HEK293 (cell line): ENCODE data around the gene SNAPC2.

Experiments
- KLF1 ChIP-seq: fragments of 450-650 bp; formaldehyde crosslinking; IDR thresholded peaks from 2 replicates; pipeline ENCODE4 v1.5.1; 2016; ENCODE audit warnings: missing biosample characterization, missing genetic modification characterization
- REPIN1 ChIP-seq: fragments of 450-650 bp; formaldehyde crosslinking; IDR thresholded peaks from 2 replicates; pipeline ENCODE4 v1.5.1; 2017; ENCODE audit warnings: missing biosample characterization, missing genetic modification characterization, low read depth
- SETDB1 ChIP-seq: IDR thresholded peaks from one replicate; pipeline ENCODE4 v1.6.1; 2017; ENCODE audit warnings: mild to moderate bottlenecking, low read length, moderate library complexity, mixed read lengths; ENCODE audit not compliant: insufficient read length
- ZFP37 ChIP-seq: fragments of 450-650 bp; formaldehyde crosslinking; IDR thresholded peaks from 2 replicates; pipeline ENCODE4 v1.5.1; 2016; ENCODE audit warnings: missing biosample characterization, missing genetic modification characterization
- ZFP41 ChIP-seq: fragments of 450-650 bp; formaldehyde crosslinking; IDR thresholded peaks from 2 replicates; pipeline ENCODE4 v1.5.1; 2016; ENCODE audit warnings: missing biosample characterization, missing genetic modification characterization, borderline replicate concordance
- ZFP69B ChIP-seq: fragments of 450-650 bp; formaldehyde crosslinking; IDR thresholded peaks from 2 replicates; pipeline ENCODE4 v1.5.1; 2016; ENCODE audit warnings: missing biosample characterization, missing genetic modification characterization
- ZNF10 ChIP-seq: fragments of 450-650 bp; formaldehyde crosslinking; IDR thresholded peaks from 2 replicates; pipeline ENCODE4 v1.5.1; 2017; ENCODE audit warnings: missing biosample characterization, missing genetic modification characterization
- ZNF140 ChIP-seq: fragments of 450-650 bp; formaldehyde crosslinking; IDR thresholded peaks from 2 replicates; pipeline ENCODE4 v1.5.1; 2016; ENCODE audit warnings: missing biosample characterization, missing genetic modification characterization
- ZNF174 ChIP-seq: fragments of 450-650 bp; formaldehyde crosslinking; IDR thresholded peaks from 2 replicates; pipeline ENCODE4 v1.5.0; 2017; ENCODE audit warnings: missing biosample characterization, mild to moderate bottlenecking, missing genetic modification characterization
- ZNF202 ChIP-seq: fragments of 450-650 bp; formaldehyde crosslinking; IDR thresholded peaks from 2 replicates; pipeline ENCODE4 v1.5.1; 2016; ENCODE audit warnings: missing biosample characterization, missing genetic modification characterization, borderline replicate concordance
- ZNF23 ChIP-seq: fragments of 450-650 bp; formaldehyde crosslinking; IDR thresholded peaks from 2 replicates; pipeline ENCODE4 v1.5.1; 2016; ENCODE audit warnings: missing biosample characterization, missing genetic modification characterization, borderline replicate concordance
- ZNF274 ChIP-seq, 2 experiments: fragments of 200-500 bp in 1 of 2; fragments of 450-650 bp in 1 of 2; sonication (Bioruptor generic) in 1 of 2; formaldehyde crosslinking in 1 of 2; IDR thresholded peaks; 2 replicates each; pipeline versions ENCODE4 v1.5.1 to v1.6.1; 2014 to 2016; ENCODE audit warnings: borderline replicate concordance in 1 of 2, inconsistent platforms in 1 of 2, low read length in 1 of 2, missing biosample characterization in 1 of 2, missing genetic modification characterization in 1 of 2
- ZNF354C ChIP-seq: fragments of 450-650 bp; formaldehyde crosslinking; IDR thresholded peaks from 2 replicates; pipeline ENCODE4 v1.5.1; 2016; ENCODE audit warnings: missing biosample characterization, missing genetic modification characterization, low read depth, borderline replicate concordance
- ZNF394 ChIP-seq: fragments of 450-650 bp; formaldehyde crosslinking; IDR thresholded peaks from 2 replicates; pipeline ENCODE4 v1.5.1; 2016; ENCODE audit warnings: missing biosample characterization, missing genetic modification characterization, mild to moderate bottlenecking, moderate library complexity, borderline replicate concordance
- ZNF521 ChIP-seq: fragments of 450-650 bp; formaldehyde crosslinking; IDR thresholded peaks from 2 replicates; pipeline ENCODE4 v1.5.1; 2017; ENCODE audit warnings: missing biosample characterization, mild to moderate bottlenecking, missing genetic modification characterization
- ZNF561 ChIP-seq: fragments of 450-650 bp; IDR thresholded peaks from 2 replicates; pipeline ENCODE4 v1.5.1; 2018; ENCODE audit warnings: missing biosample characterization, missing genetic modification characterization, borderline replicate concordance
- ZNF658 ChIP-seq: fragments of 450-650 bp; formaldehyde crosslinking; IDR thresholded peaks from 2 replicates; pipeline ENCODE4; 2016; ENCODE audit warnings: missing biosample characterization, missing genetic modification characterization
- ZNF670 ChIP-seq: fragments of 450-650 bp; formaldehyde crosslinking; IDR thresholded peaks from 2 replicates; pipeline ENCODE4 v1.5.1; 2016; ENCODE audit warnings: missing biosample characterization, missing genetic modification characterization, low read depth
- ZNF707 ChIP-seq: fragments of 450-650 bp; formaldehyde crosslinking; IDR thresholded peaks from 2 replicates; pipeline ENCODE4 v1.5.1; 2016; ENCODE audit warnings: missing biosample characterization, missing genetic modification characterization
- ZNF768 ChIP-seq: fragments of 450-650 bp; formaldehyde crosslinking; IDR thresholded peaks from 2 replicates; pipeline ENCODE4 v1.5.1; 2018; ENCODE audit warnings: missing biosample characterization, mild to moderate bottlenecking, missing genetic modification characterization
- ZNF785 ChIP-seq: fragments of 450-650 bp; formaldehyde crosslinking; IDR thresholded peaks from 2 replicates; pipeline ENCODE4 v1.5.1; 2016; ENCODE audit warnings: missing biosample characterization, missing genetic modification characterization
- TF ChIP-seq, protein P1 (sequence below): fragments of 450-650 bp; formaldehyde crosslinking; IDR thresholded peaks from 2 replicates; pipeline ENCODE4 v1.5.1; 2017; ENCODE audit warnings: missing biosample characterization, missing genetic modification characterization
- TF ChIP-seq, protein P2 (sequence below): fragments of 450-650 bp; formaldehyde crosslinking; IDR thresholded peaks from 2 replicates; pipeline ENCODE4 v1.5.1; 2016; ENCODE audit warnings: missing biosample characterization, missing genetic modification characterization
- TF ChIP-seq, protein P3 (sequence below): fragments of 450-650 bp; formaldehyde crosslinking; IDR thresholded peaks from 2 replicates; pipeline ENCODE4 v1.5.1; 2017; ENCODE audit warnings: missing biosample characterization, missing genetic modification characterization
- TF ChIP-seq, protein P4 (sequence below): fragments of 450-650 bp; formaldehyde crosslinking; IDR thresholded peaks from 2 replicates; pipeline ENCODE4 v1.5.1; 2016; ENCODE audit warnings: missing biosample characterization, missing genetic modification characterization
- TF ChIP-seq, protein P5 (sequence below): fragments of 450-650 bp; formaldehyde crosslinking; IDR thresholded peaks from 2 replicates; pipeline ENCODE4 v1.5.1; 2016; ENCODE audit warnings: missing biosample characterization, missing genetic modification characterization
- TF ChIP-seq, protein P6 (sequence below): fragments of 450-650 bp; formaldehyde crosslinking; IDR thresholded peaks from 2 replicates; pipeline ENCODE4 v1.5.1; 2016; ENCODE audit warnings: missing biosample characterization, missing genetic modification characterization

The SNAPC2 gene

DNA sequence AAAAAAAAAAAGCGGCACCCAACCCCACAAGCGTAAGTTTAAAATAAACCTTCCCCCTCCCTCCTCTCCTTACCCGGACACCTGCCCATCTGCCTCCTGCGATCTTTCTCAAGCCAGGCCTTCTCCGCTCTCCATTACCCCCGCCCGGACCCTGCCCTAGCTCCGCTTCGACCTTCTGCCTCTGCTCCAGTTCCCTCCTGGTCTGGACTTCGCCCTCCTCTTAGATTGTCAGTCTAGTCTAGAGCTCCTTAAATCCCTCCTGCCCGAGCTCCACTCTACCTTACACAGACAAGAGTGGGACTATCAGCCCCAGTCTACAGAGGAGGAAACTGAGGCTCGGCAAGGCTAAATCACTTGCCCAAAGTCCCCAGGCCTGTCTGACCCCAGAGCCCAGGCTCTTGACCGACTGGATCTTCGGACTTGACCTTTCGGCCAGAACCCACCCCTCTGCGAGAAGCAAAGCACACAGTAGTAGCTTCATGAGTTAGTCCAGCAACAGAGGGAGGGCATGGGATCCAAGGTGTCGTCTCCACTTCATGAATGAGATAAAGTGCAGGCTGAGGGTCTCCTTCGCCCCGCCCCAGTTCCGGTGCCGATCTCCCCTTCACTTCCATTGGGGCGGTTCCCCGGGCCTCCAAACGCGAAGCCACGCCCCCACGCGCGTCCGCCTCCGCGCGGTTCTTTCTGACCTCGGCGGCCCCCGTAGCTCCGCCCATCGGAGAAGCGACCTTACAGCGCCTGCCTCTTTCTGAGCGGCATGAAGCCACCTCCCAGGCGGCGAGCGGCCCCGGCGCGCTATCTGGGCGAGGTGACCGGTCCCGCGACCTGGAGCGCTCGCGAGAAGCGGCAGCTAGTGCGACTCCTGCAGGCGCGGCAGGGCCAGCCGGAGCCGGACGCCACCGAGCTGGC lies at the start of gene SNAPC2 (continued):
- TF ChIP-seq ZFP41 (no peak), ZNF202 (no peak), ZNF10 (tag by site-specific recombination) (no peak), ZNF785 (tag by site-specific recombination) (no peak), REPIN1 (tag by site-specific recombination) (no peak), ZNF658 (no peak), ZNF274 (IDR thresholded peaks at IDR 0.05; ENCODE audit: low read length) (no peak), ZNF274 (tag by site-specific recombination; IDR thresholded peaks at IDR 0.05; ENCODE audit: borderline replicate concordance) (no peak), ZFP69B (tag by site-specific recombination) (peak; percentile 16; the same call in 1 of the 2 replicates), KLF1 (tag by site-specific recombination) (peak; percentile 56; the same call in 1 of the 2 replicates), ZNF707 (tag by site-specific recombination) (no peak), ZNF521 (tag by site-specific recombination) (no peak), ZNF394 (tag by site-specific recombination) (no peak), ZNF561 (peak; percentile 72; the same call in 1 of the 2 replicates), ZNF768 (tag by site-specific recombination) (no peak), ZNF23 (tag by site-specific recombination) (no peak), SETDB1 (no peak), ZNF354C (tag by site-specific recombination) (no peak), ZNF670 (no peak), ZFP37 (tag by site-specific recombination) (no peak), ZNF140 (no peak), ZNF174 (tag by site-specific recombination) (no peak)
- TF ChIP-seq, protein P1, sequence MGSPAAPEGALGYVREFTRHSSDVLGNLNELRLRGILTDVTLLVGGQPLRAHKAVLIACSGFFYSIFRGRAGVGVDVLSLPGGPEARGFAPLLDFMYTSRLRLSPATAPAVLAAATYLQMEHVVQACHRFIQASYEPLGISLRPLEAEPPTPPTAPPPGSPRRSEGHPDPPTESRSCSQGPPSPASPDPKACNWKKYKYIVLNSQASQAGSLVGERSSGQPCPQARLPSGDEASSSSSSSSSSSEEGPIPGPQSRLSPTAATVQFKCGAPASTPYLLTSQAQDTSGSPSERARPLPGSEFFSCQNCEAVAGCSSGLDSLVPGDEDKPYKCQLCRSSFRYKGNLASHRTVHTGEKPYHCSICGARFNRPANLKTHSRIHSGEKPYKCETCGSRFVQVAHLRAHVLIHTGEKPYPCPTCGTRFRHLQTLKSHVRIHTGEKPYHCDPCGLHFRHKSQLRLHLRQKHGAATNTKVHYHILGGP: no peak
- TF ChIP-seq, protein P2, sequence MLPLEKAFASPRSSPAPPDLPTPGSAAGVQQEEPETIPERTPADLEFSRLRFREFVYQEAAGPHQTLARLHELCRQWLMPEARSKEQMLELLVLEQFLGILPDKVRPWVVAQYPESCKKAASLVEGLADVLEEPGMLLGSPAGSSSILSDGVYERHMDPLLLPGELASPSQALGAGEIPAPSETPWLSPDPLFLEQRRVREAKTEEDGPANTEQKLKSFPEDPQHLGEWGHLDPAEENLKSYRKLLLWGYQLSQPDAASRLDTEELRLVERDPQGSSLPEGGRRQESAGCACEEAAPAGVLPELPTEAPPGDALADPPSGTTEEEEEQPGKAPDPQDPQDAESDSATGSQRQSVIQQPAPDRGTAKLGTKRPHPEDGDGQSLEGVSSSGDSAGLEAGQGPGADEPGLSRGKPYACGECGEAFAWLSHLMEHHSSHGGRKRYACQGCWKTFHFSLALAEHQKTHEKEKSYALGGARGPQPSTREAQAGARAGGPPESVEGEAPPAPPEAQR (tag by site-specific recombination): no peak
- TF ChIP-seq, protein P3, sequence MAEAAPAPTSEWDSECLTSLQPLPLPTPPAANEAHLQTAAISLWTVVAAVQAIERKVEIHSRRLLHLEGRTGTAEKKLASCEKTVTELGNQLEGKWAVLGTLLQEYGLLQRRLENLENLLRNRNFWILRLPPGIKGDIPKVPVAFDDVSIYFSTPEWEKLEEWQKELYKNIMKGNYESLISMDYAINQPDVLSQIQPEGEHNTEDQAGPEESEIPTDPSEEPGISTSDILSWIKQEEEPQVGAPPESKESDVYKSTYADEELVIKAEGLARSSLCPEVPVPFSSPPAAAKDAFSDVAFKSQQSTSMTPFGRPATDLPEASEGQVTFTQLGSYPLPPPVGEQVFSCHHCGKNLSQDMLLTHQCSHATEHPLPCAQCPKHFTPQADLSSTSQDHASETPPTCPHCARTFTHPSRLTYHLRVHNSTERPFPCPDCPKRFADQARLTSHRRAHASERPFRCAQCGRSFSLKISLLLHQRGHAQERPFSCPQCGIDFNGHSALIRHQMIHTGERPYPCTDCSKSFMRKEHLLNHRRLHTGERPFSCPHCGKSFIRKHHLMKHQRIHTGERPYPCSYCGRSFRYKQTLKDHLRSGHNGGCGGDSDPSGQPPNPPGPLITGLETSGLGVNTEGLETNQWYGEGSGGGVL (tag by site-specific recombination): no peak
- TF ChIP-seq, protein P4, sequence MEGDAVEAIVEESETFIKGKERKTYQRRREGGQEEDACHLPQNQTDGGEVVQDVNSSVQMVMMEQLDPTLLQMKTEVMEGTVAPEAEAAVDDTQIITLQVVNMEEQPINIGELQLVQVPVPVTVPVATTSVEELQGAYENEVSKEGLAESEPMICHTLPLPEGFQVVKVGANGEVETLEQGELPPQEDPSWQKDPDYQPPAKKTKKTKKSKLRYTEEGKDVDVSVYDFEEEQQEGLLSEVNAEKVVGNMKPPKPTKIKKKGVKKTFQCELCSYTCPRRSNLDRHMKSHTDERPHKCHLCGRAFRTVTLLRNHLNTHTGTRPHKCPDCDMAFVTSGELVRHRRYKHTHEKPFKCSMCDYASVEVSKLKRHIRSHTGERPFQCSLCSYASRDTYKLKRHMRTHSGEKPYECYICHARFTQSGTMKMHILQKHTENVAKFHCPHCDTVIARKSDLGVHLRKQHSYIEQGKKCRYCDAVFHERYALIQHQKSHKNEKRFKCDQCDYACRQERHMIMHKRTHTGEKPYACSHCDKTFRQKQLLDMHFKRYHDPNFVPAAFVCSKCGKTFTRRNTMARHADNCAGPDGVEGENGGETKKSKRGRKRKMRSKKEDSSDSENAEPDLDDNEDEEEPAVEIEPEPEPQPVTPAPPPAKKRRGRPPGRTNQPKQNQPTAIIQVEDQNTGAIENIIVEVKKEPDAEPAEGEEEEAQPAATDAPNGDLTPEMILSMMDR (tag by site-specific recombination): no peak
- TF ChIP-seq, protein P5, sequence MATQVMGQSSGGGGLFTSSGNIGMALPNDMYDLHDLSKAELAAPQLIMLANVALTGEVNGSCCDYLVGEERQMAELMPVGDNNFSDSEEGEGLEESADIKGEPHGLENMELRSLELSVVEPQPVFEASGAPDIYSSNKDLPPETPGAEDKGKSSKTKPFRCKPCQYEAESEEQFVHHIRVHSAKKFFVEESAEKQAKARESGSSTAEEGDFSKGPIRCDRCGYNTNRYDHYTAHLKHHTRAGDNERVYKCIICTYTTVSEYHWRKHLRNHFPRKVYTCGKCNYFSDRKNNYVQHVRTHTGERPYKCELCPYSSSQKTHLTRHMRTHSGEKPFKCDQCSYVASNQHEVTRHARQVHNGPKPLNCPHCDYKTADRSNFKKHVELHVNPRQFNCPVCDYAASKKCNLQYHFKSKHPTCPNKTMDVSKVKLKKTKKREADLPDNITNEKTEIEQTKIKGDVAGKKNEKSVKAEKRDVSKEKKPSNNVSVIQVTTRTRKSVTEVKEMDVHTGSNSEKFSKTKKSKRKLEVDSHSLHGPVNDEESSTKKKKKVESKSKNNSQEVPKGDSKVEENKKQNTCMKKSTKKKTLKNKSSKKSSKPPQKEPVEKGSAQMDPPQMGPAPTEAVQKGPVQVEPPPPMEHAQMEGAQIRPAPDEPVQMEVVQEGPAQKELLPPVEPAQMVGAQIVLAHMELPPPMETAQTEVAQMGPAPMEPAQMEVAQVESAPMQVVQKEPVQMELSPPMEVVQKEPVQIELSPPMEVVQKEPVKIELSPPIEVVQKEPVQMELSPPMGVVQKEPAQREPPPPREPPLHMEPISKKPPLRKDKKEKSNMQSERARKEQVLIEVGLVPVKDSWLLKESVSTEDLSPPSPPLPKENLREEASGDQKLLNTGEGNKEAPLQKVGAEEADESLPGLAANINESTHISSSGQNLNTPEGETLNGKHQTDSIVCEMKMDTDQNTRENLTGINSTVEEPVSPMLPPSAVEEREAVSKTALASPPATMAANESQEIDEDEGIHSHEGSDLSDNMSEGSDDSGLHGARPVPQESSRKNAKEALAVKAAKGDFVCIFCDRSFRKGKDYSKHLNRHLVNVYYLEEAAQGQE: no peak
- TF ChIP-seq, protein P6, sequence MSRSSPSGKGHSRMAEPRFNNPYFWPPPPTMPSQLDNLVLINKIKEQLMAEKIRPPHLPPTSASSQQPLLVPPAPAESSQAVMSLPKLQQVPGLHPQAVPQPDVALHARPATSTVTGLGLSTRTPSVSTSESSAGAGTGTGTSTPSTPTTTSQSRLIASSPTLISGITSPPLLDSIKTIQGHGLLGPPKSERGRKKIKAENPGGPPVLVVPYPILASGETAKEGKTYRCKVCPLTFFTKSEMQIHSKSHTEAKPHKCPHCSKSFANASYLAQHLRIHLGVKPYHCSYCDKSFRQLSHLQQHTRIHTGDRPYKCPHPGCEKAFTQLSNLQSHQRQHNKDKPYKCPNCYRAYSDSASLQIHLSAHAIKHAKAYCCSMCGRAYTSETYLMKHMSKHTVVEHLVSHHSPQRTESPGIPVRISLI: no peak
